ENCODE data around the gene TOX2.

DNA sequence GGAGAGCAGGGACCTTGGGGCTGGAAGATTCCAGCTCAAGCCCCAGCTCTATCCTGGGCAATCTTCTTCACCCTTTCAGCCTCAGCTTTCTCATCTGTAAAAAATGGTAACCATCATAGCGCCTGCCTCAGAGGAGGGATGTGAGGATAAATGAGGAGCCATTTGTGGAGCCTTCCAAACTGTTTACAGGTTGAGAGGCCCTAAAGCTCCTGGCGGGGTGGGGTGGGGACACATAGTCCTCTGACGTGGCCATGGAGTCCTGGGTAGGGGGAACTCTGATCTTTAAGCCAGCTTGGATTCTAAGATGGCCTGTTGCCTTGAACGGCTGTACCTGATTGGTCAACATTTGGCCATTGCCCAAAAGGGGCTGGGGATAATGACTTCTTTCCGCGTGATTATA lies 111.1 kb downstream of the TOX2 start:
- TF ChIP-seq GATA2 (IDR thresholded peaks at IDR 0.05; ENCODE audit: low read depth, low read length) (no peak), GATA3 (IDR thresholded peaks at IDR 0.05; ENCODE audit: low read depth, low read length) (no peak)
